HG03097 (cell line): ENCODE results near the gene BICRA.
"Not testable (repeated sequence)": the region's sequence is repeated elsewhere in the genome, so short reads cannot be mapped to it uniquely, and the experiment has no call there.

ENCODE experiments used
- ATAC-seq: cut with Tn5 transposase; IDR thresholded peaks from one replicate; pipeline ENCODE4 v1.9.1; 2021; ENCODE audit not compliant: unreplicated experiment, low FRiP score

Gene BICRA

DNA sequence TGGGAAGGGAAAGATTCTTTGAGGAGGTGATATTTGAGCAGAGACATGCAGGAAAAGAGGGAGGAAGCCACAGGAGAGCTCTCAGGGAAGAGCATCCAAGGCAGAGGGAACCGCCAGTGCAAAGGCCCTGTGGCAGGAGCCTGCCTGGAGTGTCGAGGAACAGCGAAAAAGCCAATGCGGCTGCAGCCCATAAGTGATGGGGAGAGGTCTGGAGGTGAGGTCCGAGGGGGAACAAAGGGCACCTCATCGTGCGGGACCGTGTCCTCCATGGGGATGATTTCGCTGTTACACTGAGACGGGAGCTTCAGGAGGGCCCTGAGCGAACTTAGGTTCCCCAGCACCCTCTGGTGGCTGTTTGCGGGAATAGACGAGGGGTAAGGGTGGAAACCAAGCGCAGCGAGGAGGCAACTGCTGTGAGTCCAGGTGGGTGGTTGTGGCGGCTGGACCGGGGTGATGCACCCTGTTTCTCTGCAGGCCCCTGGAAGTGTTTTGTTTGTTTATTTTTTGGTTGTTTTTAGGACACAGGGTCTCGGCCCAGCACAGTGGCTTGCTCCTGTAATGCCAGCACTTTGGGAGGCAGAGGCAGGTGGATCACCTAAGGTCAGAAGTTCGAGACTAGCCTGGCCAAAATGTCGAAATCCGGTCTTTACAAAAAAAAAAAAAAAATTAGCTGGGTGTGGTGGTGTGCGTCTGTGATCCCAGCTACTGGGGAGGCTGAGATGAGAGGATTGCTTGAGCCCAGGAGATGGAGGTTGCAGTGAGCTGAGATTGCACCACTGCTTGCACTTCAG is 98.4 kb downstream of the BICRA start:
- ATAC-seq, result no peak

- no peak for ATAC-seq
Observed at GRCh38 chr19:47711652-47712242, 102.8 kb downstream of the BICRA start.

DNA sequence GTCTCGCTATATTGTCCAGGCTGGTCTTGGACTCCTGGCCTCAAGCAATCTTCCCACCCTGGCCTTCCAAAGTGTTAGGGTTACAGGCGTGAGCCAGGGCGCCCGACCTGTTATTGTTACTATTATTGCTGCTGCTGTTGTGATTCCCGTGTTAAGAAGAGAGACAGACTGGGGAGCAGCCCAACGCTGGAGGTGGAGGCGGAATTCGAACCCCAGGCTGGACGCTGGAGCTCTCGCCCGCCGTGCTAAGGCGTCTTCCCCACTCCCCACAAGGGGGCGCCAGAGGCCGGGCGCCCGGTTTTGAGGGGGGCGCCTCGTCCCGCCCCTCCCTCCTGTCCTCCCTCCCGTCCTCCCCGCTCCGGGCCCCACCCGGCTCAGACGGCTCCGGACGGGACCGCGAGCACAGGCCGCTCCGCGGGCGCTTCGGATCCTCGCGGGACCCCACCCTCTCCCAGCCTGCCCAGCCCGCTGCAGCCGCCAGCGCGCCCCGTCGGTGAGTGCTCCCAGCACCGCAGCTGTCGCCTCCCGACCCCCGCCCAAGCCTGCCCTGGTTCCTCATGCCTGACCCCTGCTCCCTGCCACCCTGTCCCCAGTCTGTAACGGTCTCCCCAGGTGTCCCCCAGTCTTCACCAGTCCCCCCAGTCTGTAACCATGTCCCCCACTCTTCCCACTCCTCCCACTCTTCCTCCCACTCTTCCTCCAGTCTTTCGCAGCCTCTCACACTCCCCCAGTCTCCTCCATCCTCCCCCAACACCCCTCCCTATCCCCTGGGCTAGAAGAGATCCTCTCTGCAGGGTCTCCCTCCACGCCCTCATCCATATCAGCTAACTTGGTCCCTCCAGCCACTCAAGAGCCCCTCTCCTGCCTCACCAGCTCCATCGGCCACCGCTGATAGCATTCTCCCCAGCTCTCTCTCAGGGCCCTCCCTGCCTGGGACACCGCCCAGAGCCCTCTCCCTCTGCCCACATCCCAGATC is 104.4 kb downstream of the BICRA start, which contains the start of gene EHD2:
Gene EHD2, plus strand, starts transcription at position 377 of the 976 bp plus-strand sequence. CDS start 3,191 bp downstream, outside the sequence.
- ATAC-seq, result no peak

DNA sequence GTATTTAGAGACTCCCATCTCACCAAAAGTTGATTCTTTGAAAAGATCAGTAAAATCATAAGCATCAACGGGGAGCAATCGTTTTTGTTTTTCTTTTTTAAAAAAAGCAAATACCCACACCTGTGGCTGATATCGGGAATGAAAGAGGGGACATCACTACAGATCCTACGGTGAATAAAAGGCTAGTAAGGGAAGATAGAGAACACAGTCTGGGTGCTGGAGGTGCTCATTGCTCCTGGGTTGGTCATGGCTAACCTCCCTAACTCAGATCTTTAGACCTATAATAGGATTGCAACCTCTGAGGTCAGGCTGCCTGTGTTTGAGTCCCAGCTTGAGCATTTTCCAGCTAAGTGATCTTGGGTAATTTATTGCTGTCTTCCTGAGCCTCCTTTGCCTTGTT is 105.4 kb downstream of the BICRA start:
- ATAC-seq, result no peak

DNA sequence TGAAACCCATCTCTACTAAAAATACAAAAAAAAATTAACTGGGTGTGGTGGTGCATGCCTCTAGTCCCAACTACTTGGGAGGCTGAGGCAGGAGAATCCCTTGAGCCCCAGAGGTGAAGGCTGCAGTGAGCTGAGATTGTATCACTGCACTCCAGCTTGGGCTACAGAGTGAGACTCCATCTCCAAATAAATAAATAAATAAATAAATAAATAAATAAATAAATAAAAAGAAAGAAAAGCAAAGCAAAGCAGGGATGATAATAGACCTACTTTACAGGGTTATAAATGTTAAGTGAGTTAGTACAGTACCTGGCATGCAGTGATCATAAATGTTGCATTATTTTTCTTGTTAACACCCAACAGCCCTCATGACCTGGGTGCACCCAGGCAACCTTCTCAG is 105.9 kb downstream of the BICRA start:
- ATAC-seq, result not testable (repeated sequence)

DNA sequence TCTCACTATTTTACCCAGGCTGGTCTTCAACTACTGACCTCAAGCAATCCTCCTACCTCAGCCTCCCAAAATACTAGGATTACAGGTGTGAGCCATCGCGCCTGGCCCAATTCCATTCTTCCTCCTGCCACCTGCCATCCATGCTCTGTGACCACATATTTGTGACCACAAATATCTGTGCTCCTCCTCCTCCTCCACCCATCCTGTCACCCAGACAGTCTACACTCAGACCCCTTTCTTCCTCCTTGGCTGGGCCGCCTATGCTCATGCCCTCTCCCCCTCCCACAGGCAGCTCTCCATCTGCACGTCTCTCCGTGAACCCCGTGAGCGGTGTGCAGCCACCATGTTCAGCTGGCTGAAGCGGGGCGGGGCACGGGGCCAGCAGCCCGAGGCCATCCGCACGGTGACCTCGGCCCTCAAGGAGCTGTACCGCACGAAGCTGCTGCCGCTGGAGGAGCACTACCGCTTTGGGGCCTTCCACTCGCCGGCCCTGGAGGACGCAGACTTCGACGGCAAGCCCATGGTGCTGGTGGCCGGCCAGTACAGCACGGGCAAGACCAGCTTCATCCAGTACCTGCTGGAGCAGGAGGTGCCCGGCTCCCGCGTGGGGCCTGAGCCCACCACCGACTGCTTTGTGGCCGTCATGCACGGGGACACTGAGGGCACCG is 107.5 kb downstream of the BICRA start:
- ATAC-seq, result no peak

GRCh38 chr19:47718415-47719046 is 109.6 kb downstream of the BICRA start:
- ATAC-seq, result not testable (repeated sequence)

DNA sequence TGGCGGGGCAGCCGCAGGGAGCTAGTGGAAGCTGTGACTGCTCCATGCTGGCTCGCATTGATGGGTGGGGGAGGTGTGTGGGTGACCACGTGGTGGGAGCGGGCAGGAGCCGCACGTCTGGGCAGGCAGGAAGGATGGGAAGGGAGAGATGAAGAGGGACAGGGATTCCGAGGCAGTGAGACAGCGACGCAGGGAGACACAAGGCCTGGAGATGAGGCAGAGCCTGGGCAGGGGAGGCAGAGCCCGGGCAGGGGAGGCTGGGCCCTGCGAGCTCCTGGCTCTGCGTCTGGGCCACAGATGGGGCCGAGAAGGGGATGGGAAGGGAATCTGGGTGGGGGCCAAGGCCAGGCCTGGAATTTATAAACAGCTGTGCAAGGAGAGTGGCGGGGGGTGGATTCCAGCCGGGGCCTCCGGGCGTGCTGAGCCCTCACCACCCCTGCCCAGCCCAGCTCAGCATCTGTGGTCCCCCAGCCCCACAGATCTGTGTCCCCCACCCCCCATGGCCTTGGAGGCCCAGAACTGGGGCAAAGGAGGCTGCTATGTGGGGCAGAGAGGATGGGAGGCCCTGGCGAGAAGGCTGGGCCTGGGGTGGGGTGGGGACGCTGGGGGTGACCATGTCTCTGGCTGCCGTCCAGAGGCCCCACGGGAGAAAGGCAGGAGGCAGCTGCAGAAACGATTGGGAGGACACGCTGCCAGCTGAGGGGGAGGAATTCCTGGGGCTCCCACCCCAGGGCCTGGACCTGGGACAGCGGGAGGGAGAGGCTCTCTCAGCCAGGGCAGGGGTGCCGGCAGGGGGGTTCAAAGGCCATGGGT is 110.3 kb downstream of the BICRA start:
- no peak for ATAC-seq

DNA sequence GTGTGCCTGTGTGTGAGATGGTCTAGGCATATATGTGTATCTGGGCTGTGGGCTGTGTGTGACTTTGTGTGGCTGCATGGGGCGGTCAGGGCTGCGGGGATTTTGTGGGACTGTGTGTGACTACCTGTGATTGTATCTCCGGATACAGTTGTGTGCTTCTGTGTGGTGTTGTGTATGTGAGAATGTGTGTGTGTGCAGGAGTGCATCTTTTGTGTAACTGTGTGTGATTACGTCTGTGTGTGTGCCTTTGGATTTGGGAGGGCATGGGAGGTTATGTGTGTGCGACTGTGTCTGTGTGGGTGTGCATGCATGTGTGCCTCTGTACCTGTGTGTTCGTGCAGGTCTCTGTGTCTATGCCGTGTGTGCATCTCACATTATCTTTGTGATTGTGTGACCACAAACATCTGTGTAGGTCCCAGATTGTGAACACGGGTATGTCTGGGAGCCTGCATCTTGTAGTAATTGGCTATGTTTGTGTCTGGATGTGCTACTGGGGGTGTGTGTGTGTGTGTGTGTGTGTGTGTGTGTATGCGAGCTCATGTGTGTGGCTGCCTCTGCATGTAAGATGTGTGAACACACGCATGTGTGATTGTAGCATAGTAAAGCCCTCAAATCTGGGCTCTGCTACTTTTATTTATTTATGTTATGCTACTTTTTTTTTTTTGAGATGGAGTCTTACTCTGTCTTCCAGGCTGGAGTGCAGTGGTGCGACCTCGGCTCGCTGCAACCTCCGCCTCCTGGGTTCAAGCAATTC is 111.9 kb downstream of the BICRA start:
- ATAC-seq, result no peak

DNA sequence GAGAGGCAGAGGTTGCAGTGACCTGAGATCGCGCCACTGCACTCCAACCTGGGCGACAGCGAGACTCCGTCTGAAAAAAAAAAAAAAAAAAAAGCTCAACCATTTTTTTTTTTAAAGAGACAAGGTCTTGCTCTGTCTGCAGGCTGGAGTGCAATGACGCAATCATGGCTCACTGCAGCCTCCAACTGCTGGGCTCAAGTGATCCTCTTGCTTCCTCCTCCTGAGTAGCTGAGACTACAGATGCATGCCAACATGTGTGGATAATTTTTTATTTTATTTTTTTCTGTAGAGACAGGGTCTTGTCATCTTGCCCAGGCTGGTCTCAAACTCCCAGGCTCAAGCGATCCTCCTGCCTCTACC is 114.6 kb downstream of the BICRA start:
- no peak for ATAC-seq

DNA sequence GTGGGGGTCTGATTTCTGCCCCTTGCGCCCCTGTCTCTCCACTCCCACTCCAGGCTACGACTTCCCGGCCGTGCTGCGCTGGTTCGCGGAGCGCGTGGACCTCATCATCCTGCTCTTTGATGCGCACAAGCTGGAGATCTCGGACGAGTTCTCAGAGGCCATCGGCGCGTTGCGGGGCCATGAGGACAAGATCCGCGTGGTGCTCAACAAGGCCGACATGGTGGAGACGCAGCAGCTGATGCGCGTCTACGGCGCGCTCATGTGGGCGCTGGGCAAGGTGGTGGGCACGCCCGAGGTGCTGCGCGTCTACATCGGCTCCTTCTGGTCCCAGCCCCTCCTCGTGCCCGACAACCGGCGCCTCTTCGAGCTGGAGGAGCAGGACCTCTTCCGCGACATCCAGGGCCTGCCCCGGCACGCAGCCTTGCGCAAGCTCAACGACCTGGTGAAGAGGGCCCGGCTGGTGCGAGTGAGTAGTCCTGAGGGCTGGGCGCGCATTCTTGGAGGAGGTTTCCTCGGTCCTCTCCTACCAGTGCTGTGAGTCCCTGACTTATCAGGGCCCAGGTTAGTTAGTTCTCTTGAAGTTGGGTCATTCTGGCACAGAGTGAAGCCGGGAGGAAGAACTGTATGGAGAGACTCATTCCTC is 116.9 kb downstream of the BICRA start:
- ATAC-seq, result no peak

DNA sequence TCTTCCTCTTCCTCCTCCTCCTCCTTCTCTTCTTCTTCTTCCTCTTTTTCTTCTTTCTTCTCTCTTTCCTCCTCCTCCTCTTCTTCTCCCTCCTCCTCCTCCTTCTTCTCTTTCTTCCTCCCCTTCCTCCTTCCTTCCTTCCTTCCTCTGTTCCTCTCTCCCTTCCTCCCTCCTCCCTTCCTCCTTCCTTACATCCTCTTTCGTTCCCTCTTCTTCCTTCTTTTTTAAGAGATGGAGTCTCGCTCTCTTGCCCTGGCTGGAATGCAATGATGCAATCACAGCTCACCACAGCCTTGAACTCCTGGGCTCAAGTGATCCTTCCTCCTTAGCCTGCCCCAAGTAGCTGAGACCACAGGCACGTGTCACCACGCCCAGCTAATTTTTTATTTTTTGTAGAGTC is 117.5 kb downstream of the BICRA start:
- ATAC-seq, result no peak

- not testable (repeated sequence) for ATAC-seq
Observed at GRCh38 chr19:47728295-47728694, 119.4 kb downstream of the BICRA start.

DNA sequence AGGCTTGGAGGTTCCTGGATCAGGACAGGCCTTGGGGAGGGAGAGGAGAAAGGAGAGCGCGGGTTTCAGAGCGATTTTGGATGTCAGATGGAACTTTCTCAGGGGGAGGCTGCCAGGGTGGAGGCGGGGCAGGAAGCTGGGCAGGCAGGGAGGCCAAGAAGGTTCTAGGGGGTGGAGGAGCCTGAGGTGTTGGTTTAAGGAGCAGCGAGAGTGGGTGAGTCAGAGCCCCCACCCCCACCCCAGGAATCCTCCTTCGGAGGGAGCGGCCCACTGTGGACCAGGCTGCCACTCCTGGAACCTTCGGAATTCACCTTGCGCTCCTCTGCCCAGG is 120.5 kb downstream of the BICRA start:
- no peak for ATAC-seq

- ATAC-seq, result no peak
Observed at GRCh38 chr19:47729799-47730520, 121.0 kb downstream of the BICRA start.

DNA sequence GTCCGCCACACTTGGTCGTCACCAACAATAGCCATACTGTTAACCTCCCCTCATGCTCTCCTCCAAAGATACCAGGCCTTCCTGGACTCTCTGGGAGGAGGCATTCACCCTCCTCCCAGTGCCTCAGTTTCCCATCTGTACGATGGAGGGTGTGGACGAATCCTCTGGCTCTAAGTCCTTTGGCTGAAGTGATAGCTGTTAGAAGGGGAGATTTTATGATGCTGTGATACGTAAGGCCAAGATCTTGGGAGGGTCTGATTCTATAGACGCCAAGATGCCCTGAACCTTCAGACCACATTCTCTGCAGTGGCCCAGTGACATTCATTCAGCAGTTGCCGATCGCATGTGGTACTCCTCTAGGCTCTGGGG is 121.6 kb downstream of the BICRA start:
- no peak for ATAC-seq

DNA sequence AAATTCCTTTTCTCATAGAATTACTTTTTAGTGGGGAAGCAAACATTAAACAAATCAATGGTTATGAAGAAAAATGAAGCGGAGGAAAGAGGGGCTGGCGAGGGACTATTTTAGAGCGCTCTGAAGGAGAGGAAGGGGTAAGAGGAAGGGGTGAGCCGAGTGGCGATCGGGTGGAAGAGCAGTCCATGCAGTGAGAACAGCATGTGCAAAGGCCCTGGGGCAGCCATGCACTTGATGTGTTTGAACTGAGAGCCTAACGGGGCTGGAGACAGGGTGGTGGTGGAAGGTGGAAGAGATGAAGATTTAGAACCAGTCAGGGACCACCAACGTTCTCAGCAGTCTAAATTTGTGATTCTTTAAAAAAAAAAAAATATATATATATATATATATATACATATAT is 122.0 kb downstream of the BICRA start:
- no peak for ATAC-seq

GRCh38 chr19:47735131-47735530 is 126.2 kb downstream of the BICRA start:
- no peak for ATAC-seq
